Duodenal mucosa (tissue), 2 donors: ENCODE measurements around the gene IQCN.

Source experiments
- H3K27ac ChIP-seq: one replicate; pipeline ENCODE4 v1.7.0; 2013; ENCODE audit warnings: low read depth, low read length
- H3K27me3 ChIP-seq, 2 donors: one replicate each; pipeline ENCODE4 v1.7.0; 2013; ENCODE audit warnings: low read length in 2 of 2, control low read depth in 1 of 2; ENCODE audit not compliant: insufficient read depth in 2 of 2, control insufficient read depth in 1 of 2
- H3K36me3 ChIP-seq, 2 donors: one replicate each; pipeline ENCODE4 v1.7.0; 2013; ENCODE audit warnings: low read length in 2 of 2, control low read depth in 1 of 2; ENCODE audit not compliant: insufficient read depth in 2 of 2, control insufficient read depth in 1 of 2
- H3K4me1 ChIP-seq, 2 donors: one replicate each; pipeline ENCODE4 v1.7.0; 2013; ENCODE audit warnings: low read length in 2 of 2, control low read depth in 1 of 2; ENCODE audit not compliant: insufficient read depth in 2 of 2, control insufficient read depth in 1 of 2
- H3K4me3 ChIP-seq, 2 donors: one replicate each; pipeline ENCODE4 v1.7.0; 2013; ENCODE audit warnings: low read length in 2 of 2, low read depth in 1 of 2
- H3K9ac ChIP-seq, 2 donors: one replicate each; pipeline ENCODE4 v1.7.0; 2013; ENCODE audit warnings: low read length in 2 of 2, low read depth in 1 of 2
- H3K9me3 ChIP-seq, 2 donors: one replicate each; pipeline ENCODE4 v1.7.0; 2013; ENCODE audit warnings: low read length in 2 of 2, control low read depth in 1 of 2; ENCODE audit not compliant: control insufficient read depth in 1 of 2

IQCN gene

GRCh38 chr19:18274219-18274780 is at the start of gene IQCN:
TSS of gene IQCN (minus strand) at chr19:18274452. CDS start at chr19:18269478, 4,974 bp downstream.
- peak within 1 kb of the TSS; percentile 78 for H3K27ac ChIP-seq

GRCh38 chr19:18322759-18323460 is 48.7 kb upstream of the IQCN start, which contains the start of gene LSM4:
TSS of gene LSM4 (minus strand) at chr19:18323076. CDS start at chr19:18323020, 56 bp downstream.
- no peaks in the 10 kb centered on the region for H3K27me3 ChIP-seq
- H3K36me3 ChIP-seq, result no peaks in the 10 kb centered on the region
- H3K9me3 ChIP-seq, result no peaks in the 10 kb centered on the region
- H3K9ac ChIP-seq, result peak within 1 kb of the TSS; percentile 90 to 95
- H3K4me1 ChIP-seq, result peaks cover 41 to 49% of the 10 kb centered on the region in 2 donors
- peak within 1 kb of the TSS; percentile 87 for H3K27ac ChIP-seq
- peak within 1 kb of the TSS; percentile 76 to 88 for H3K4me3 ChIP-seq

More at GRCh38 chr19:18274219-18274780, at the start of gene IQCN:
- Histone ChIP-seq H3K9ac (peak within 1 kb of the TSS; percentile 53 to 63), H3K36me3 (peaks cover 16 to 21% of the 10 kb centered on the region in 2 donors), H3K4me3 (peak within 1 kb of the TSS; percentile 4 to 20), H3K9me3 (no peaks in the 10 kb centered on the region), H3K4me1 (peaks cover 26 to 44% of the 10 kb centered on the region in 2 donors), H3K27me3 (no peaks in the 10 kb centered on the region)

- no peaks in the 10 kb centered on the region for H3K27me3 ChIP-seq
- H3K9ac ChIP-seq, result peak overlapping the region; percentile 90 to 95
- H3K36me3 ChIP-seq, result no peaks in the 10 kb centered on the region
- H3K4me1 ChIP-seq, result peaks cover 45 to 53% of the 10 kb centered on the region in 2 donors
- peak overlapping the region; percentile 83 for H3K27ac ChIP-seq
- no peaks in the 10 kb centered on the region for H3K9me3 ChIP-seq
- H3K4me3 ChIP-seq, result peak overlapping the region; percentile 76 to 88
Measured at GRCh38 chr19:18322318-18322758, 48.1 kb upstream of the IQCN start.

GRCh38 chr19:18321734-18322102 is 47.5 kb upstream of the IQCN start:
- peak overlapping the region; percentile 83 for H3K27ac ChIP-seq
- H3K4me3 ChIP-seq, result peak overlapping the region; percentile 76 to 88

GRCh38 chr19:18320865-18321733 is 46.8 kb upstream of the IQCN start:
- H3K9me3 ChIP-seq, result no peaks in the 10 kb centered on the region
- H3K4me1 ChIP-seq, result peaks cover 51 to 53% of the 10 kb centered on the region in 2 donors
- H3K9ac ChIP-seq, result peak overlapping the region; percentile 90 to 95
- no peaks in the 10 kb centered on the region for H3K27me3 ChIP-seq
- peak overlapping the region; percentile 78 for H3K27ac ChIP-seq
- H3K4me3 ChIP-seq, result peak overlapping the region; percentile 76 to 88
- no peaks in the 10 kb centered on the region for H3K36me3 ChIP-seq

More at GRCh38 chr19:18321734-18322102, 47.5 kb upstream of the IQCN start:
- Histone ChIP-seq H3K9me3 (no peaks in the 10 kb centered on the region), H3K9ac (peak overlapping the region; percentile 90 to 95), H3K4me1 (peaks cover 45 to 53% of the 10 kb centered on the region in 2 donors), H3K36me3 (no peaks in the 10 kb centered on the region), H3K27me3 (no peaks in the 10 kb centered on the region)

- no peaks in the 10 kb centered on the region for H3K9me3 ChIP-seq
- no peaks in the 10 kb centered on the region for H3K27me3 ChIP-seq
- H3K4me3 ChIP-seq, result no peak overlapping the region
- H3K4me1 ChIP-seq, result peaks cover 53 to 55% of the 10 kb centered on the region in 2 donors
- H3K36me3 ChIP-seq, result peaks cover 0 to 2% of the 10 kb centered on the region in 2 donors
- H3K9ac ChIP-seq, result peak overlapping the region in 1 of 2 donors; percentile 95
- H3K27ac ChIP-seq, result peak overlapping the region; percentile 78
Measured at GRCh38 chr19:18319591-18320135, 45.4 kb upstream of the IQCN start.

GRCh38 chr19:18317961-18318800 is 43.9 kb upstream of the IQCN start:
- H3K9ac ChIP-seq, result peak overlapping the region; percentile 63 to 72
- H3K4me1 ChIP-seq, result peaks cover 43 to 52% of the 10 kb centered on the region in 2 donors
- H3K9me3 ChIP-seq, result no peaks in the 10 kb centered on the region
- peak overlapping the region; percentile 90 for H3K27ac ChIP-seq
- H3K27me3 ChIP-seq, result no peaks in the 10 kb centered on the region
- H3K4me3 ChIP-seq, result peak overlapping the region; percentile 43 to 46
- H3K36me3 ChIP-seq, result peaks cover 0 to 11% of the 10 kb centered on the region in 2 donors

GRCh38 chr19:18313398-18313797 is 39.1 kb upstream of the IQCN start:
- Histone ChIP-seq H3K9me3 (no peaks in the 10 kb centered on the region), H3K36me3 (peaks cover 9 to 41% of the 10 kb centered on the region in 2 donors), H3K27me3 (no peaks in the 10 kb centered on the region), H3K27ac (no peak overlapping the region), H3K4me1 (peaks cover 37 to 52% of the 10 kb centered on the region in 2 donors), H3K9ac (peak overlapping the region in 1 of 2 donors; percentile 25), H3K4me3 (no peak overlapping the region)

- H3K4me3 ChIP-seq, result peak overlapping the region in 1 of 2 donors; percentile 10
- peaks cover 28 to 43% of the 10 kb centered on the region in 2 donors for H3K4me1 ChIP-seq
- no peaks in the 10 kb centered on the region for H3K27me3 ChIP-seq
- no peaks in the 10 kb centered on the region for H3K9me3 ChIP-seq
- H3K27ac ChIP-seq, result peak overlapping the region; percentile 8
- H3K36me3 ChIP-seq, result peaks cover 9 to 46% of the 10 kb centered on the region in 2 donors
- peak overlapping the region; percentile 40 to 60 for H3K9ac ChIP-seq
Measured at GRCh38 chr19:18312092-18312534, 37.9 kb upstream of the IQCN start.
